ENCODE measurements around the gene TDRD1.
"Not testable (repeated sequence)": the region's sequence is repeated elsewhere in the genome, so short reads cannot be mapped to it uniquely, and the experiment has no call there.

Gene TDRD1, protein sequence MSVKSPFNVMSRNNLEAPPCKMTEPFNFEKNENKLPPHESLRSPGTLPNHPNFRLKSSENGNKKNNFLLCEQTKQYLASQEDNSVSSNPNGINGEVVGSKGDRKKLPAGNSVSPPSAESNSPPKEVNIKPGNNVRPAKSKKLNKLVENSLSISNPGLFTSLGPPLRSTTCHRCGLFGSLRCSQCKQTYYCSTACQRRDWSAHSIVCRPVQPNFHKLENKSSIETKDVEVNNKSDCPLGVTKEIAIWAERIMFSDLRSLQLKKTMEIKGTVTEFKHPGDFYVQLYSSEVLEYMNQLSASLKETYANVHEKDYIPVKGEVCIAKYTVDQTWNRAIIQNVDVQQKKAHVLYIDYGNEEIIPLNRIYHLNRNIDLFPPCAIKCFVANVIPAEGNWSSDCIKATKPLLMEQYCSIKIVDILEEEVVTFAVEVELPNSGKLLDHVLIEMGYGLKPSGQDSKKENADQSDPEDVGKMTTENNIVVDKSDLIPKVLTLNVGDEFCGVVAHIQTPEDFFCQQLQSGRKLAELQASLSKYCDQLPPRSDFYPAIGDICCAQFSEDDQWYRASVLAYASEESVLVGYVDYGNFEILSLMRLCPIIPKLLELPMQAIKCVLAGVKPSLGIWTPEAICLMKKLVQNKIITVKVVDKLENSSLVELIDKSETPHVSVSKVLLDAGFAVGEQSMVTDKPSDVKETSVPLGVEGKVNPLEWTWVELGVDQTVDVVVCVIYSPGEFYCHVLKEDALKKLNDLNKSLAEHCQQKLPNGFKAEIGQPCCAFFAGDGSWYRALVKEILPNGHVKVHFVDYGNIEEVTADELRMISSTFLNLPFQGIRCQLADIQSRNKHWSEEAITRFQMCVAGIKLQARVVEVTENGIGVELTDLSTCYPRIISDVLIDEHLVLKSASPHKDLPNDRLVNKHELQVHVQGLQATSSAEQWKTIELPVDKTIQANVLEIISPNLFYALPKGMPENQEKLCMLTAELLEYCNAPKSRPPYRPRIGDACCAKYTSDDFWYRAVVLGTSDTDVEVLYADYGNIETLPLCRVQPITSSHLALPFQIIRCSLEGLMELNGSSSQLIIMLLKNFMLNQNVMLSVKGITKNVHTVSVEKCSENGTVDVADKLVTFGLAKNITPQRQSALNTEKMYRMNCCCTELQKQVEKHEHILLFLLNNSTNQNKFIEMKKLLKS

DNA sequence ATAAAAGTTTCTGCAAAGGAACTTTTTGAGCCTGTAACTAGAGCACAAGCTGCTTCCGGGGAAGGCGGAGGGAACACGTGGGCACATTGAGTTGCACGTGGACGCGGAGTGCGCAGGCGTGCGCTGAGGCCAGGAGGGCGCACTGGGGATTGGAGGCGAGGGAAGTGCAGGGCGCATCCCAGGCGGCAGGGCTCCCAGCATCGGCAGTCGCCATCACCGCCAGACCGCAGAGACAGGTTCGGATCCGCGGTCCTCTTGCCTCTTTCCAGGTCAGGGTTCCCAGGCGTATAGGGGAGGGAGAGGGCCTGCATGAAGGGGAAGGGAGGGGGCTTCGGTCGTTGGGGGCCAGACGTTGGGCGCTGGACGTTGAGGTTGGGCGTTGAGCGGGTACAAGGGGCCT, at the start of gene TDRD1:
TSS of gene TDRD1 (plus strand) at position 206 of the 400 bp plus-strand sequence. CDS start 8,479 bp downstream, outside the sequence.
- DNase-seq, result no peak

DNA sequence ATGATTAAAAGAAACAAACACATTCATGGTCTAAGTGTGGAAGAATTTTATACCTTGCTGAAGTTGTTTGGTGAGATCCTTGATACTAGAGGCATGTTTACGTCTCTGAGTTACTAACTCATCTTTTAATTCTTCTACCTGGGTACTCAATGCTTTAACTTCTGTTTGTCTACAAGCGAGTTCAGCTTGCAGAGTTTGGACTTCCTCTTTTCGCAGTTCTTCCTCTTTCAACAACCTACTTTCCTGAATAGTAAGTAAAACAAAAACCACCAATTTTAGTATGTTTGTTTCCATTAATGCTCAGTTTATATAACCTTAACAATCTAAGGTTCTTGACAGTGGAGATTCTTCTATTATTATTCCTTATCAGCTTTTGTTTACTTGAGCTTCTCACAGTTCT, 48.1 kb upstream of the TDRD1 start:
- DNase-seq, result no peak

DNA sequence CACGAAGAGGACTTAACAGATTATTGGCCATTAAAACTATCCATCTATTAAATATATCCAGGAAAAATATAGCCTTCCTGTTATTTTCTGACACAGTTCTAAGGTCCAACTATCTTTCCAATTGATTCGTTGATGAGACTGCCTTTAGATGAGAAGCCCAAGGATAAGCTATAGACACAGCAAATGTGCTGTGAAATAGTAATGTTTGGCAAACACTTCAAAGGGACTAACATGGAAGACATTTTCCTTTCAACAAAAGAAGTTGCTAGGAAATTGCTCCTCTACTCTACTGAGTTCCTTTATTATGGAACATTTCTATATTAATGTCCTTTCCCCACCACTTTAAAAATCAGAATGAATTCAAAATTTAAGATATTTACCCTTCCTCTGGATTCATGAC, 43.7 kb upstream of the TDRD1 start:
- no peak for DNase-seq

DNA sequence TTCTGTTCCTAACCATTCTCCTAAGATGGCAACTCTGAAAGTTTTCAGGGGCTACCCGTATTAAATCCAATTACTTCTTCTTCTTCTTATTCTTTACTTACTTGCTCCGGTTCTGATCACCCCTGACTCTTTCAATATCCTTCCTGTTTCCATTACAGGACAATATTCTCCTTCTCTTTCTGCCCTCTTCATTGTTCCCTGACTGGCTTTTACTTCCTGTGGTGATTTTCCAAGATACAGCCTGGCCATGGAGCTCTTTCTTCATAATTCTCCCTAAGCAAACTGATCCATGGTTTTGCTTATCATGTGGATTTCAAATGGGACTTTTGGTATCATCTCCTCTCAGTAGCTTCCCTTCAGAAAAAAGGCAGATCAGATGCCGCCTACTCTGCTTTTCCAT, 40.6 kb upstream of the TDRD1 start:
- DNase-seq, result no peak

DNA sequence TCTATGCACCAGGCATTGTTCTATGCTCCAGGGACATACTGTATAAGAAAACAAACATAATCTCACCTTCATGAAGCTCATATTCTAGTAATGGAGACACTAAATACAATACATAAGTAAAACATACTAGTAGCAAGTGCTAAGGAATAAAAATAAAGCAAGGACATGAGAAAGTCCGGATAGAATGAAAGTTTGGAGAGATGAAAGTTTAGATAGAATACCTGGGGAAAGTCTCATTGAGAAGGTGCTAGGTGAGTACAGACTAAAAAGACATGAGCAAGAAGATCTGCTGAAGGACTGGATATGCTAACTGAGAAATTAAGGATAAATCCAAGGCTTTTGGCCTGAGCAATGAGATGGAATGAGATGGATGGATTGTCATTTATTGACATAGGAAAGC, 39.1 kb upstream of the TDRD1 start:
- DNase-seq, result no peak

DNA sequence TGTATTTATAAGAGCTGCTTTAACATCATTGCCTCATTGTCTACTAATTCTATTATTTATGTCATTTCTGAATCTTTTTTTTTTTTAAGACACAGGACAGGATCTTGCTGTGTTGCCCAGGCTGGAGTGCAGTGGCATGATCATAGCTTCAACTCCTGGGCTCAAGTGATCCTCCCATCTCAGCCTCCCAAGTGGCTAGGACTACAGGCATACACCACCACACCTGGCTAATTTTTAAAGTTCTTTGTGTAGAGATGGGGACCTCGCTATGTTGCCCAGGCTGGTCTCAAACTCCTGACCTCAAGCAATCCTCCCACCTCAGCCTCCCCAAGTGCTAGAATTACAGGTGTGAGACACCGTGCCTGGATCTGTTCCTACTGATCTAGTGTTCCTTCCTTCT, 38.3 kb upstream of the TDRD1 start:
- DNase-seq, result not testable (repeated sequence)

DNA sequence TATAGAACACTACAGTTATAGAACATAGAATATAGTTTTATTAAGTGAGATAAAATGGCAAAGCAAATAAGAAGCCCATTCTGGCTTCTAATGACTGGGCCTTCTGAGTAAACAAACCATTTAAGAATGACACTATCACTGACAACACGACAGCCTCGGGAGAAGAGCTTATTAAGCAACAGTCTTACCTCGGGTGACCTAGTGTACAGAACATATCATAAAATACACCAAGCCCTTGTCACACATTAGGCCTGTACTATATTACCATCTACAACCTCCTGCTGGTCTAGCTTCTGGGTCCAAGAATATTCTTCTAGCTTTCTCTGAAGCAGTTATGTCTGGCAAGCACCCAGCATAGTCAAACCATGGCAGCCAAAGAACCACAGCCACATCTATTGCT, 37.1 kb upstream of the TDRD1 start:
- no peak for DNase-seq

DNA sequence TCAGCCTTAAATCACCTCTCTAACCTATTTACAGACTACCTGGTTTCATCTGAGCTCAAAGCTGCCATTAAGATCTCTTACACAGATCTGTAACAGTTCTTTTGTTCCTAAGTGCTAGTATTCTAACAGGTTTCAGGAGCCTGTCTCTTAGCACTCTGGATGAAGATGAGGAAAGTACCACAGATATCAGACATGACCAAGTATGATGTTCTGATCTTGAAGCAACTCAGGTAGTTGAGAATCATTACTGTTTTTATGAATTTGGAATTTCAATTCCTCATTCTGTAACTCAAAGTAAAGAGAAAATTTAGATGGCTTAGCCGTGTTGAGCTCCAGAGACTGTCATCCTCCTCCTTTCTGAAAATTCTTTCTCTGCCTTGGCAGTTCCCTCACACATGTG, 36.0 kb upstream of the TDRD1 start:
- no peak for DNase-seq

DNA sequence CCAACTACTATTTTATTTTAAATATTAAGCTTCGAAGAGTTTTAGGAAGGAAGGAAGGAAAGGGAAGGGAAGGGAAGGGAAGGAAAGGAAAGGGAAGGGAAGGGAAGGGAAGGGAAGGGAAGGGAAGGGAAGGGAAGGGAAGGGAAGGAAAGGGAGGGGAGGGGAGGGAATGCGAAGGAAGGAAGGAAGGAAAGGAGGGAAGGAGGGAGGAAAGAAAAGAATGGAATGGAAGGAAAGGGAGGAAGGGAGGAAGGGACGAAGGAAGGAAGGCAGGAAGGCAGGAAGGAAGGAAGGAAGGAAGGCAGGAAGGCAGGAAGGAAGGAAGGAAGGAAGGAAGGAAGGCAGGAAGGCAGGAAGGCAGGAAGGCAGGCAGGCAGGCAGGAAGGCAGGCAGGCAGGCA, 29.7 kb upstream of the TDRD1 start:
- not testable (repeated sequence) for DNase-seq

DNA sequence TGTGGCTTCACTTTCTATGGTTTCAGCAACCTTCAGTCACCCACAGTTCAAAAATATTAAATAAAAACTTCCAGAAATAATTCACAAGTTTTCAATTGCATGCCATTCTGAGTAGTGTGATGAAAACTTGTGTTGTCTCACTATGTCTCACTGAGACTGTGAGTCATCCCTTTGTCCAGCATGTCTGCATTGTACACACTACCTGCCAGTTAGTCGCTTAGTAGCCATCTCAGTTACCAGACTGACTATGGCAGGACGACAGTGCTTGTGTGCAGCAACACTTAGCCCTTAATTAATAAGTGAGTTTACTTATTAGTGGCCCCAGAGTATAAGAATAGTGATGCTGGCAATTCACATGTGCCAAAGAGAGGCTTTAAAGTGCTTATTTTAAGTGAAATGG, 27.7 kb upstream of the TDRD1 start:
- no peak for DNase-seq

DNA sequence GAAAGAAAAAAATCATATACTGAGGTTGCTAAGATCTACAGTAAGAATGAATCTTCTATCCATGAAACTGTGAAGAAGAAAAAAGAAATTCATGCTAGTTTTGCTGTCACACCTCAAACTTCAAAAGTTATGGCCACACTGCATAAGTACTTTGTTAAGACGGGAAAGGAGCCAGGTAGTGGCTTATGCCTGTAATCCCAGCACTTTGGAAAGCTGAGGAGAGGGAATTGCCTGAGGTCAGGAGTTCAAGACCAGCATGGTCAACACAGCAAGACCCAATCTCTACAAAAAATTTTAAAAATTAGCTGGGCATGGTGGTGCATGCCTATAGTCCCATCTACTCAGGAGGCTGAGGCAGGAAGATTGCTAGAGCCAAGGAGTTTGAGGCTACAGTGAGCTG, 27.3 kb upstream of the TDRD1 start:
- no peak for DNase-seq

DNA sequence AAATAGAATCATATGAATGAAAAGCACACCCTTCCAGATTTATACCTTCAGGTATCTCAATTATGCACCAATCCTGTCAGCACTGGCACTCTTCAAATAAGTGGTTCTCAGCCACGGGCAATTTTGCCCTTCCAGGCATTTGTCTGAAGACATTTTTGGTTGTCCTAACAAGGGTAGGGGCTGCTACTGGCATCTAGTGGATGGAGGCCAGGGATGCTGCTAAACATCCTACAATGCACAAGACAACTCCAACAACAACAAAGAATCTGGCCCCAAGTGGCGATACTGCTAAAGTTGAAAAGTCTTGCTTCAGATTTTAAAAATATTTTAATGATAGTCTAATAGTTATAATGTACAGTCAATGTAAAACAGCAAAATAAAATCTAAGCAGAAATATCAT, 21.2 kb upstream of the TDRD1 start:
- no peak for DNase-seq

DNA sequence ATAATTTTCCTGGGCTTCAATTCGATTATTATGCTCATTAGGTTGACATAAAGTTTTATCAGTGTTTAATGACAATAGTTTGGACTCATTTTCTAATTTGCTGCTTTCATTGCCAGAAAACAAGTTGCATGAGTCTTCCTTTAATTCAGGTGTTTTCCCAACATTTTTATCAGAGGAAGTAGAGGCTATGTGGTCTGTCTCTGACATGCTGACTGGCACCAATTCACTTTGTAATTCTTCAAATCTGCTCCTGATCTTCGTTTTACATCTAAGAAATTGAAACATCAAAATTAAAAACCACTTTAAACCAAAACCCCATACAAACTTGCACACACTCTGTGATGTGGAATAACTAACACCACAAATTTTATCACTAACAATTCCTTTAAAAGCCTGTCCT, 16.1 kb upstream of the TDRD1 start:
- DNase-seq, result no peak

DNA sequence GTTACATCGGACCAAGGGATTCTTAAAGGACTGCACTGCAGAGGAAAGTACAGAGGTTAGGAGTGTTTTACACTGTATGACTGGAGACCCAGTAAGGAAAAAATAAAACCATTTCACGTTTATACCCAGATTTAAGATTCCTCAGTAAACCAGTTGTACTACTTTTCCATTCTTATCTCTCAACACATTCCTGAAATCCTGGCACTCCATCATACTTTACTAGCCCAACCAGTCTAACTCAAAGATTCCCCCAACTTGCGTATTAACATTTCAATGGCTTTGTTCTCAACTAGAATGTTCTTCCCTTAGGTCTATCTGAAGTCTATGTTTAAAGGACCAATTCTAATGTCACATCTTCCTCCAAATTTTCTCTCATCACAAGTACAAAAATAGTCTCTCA, 13.1 kb upstream of the TDRD1 start:
- DNase-seq, result no peak

DNA sequence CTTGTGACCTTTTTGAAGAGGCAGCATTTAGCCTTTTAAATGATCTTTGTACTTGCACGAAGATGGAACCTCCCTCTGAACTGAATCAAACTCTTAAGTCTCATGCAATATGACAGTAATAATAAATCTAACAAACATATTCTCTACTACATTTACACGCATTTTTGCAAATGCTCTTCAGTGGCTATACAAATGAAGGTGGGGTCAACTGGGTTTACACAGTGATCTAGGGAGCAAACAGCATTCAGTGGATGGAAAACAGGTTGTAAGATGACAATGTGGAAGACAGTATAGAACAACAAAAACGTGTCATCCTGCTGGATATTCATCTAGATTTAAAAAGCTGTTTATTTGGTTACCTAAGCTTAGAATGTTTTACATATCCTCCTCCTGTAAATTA, 12.7 kb upstream of the TDRD1 start:
- no peak for DNase-seq

DNA sequence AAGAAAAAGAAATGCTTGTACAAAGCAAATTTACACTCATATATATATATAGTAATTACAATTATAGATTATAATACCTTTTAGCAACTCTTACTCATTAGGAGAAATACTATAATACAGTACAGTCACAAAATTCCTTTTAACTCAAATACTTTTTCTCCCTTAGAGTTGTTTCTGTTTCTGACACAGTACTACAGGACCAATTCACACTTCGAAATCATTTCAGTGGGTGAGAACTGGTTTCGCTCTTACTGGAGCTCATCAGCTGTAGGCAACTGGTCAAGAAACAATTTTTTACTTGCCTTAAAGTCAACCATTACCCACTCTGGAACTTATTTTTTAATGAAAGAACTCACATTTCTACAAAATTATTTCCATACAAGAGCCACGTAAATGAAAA, 11.2 kb upstream of the TDRD1 start:
- no peak for DNase-seq

DNA sequence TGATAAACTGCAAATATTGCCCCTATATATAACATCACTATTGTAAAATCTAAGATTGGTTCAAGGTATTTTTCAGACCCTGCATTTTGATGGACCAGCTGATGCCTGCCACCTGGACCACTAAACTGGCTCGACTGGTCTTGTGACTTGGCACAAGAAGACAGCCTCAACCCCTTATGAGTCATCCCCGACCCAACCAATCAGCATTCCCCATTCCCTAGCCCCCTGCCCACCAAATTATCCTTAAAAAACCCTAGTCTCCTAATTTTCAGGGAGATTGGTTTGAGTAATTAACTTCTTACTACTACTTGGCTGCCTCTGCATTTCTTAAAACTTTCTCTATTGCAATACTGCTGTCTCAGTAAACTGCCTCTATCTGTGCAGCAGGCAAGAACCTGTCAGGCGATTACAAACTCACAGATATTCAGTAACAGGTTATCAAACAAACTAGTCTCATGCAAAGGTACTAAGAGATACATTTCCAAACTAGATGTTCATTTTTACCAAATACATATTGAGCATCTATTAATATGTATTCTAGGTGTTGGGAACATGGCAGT, 10.6 kb upstream of the TDRD1 start:
- DNase-seq, result no peak

DNA sequence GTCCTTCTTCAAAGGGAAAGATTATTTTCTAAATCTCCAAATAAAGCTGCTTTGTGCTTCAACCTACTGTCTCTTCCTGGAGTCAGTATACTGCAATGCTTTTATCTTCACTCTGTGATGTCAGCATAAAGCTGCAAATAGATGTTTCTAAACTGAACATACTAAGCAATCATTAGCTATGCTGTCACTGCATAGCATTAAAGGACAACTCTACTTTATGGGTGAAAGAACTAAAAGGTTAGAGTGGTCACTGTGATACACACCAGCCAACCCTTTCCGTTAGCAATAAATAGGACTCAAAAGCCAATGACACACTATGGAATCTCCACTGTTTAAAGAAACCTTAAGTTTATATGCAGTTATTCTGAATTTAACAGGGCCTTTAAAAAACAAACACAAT, 6.9 kb upstream of the TDRD1 start:
- DNase-seq, result no peak

DNA sequence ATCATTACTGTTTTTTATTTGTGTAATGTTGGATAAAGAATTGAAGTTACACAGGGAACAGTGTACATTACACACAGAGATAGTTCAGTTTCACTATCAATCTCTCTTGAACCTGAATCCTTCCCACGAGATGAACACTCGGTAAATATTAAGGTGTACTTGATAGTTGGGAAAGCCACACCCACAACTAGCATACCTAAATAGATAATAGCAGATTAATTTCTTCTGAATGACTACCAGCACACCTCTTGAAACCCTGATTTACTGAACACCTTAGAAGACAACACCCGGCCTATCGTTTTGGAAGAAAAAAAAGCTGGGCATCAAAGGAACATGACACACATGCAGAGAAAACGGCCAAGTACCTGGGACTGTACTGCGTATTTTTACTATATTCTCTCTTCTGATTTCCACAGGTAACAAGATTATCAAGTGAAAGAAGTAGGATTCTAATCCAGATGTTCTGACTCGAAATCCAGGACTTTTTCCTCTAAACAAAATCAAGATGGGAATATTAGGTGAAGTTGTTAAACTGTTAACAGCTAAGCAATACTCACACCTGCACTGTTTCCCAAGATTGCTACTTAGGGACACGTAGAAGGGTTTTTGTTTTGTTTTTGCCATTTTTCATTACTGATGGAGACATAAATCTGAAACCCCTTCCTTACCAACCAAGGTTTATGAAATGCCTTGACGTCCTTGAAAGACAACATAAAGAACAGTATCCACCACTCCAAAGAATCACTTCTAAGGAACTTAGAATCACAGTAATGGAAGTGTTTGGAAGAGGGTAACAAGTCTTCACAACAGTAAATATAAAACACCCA, 6.2 kb upstream of the TDRD1 start:
- DNase-seq, result peak; percentile 18

DNA sequence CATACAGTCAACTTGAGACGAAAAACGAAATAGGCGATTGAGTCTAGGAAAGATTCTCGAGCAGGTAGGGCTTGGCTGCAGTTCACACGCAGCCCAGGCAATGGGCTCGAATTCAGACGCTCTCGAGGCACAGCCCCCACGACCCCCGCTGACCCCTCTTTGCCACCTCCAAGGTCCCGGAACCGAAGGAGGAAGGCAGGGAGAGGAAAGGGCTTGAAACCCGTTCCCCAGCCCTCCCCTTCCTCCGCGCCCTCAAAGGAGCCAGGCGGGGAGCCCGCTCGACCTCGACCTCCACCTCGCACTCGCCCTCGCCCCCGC, 5.6 kb upstream of the TDRD1 start:
- no peak for DNase-seq

DNA sequence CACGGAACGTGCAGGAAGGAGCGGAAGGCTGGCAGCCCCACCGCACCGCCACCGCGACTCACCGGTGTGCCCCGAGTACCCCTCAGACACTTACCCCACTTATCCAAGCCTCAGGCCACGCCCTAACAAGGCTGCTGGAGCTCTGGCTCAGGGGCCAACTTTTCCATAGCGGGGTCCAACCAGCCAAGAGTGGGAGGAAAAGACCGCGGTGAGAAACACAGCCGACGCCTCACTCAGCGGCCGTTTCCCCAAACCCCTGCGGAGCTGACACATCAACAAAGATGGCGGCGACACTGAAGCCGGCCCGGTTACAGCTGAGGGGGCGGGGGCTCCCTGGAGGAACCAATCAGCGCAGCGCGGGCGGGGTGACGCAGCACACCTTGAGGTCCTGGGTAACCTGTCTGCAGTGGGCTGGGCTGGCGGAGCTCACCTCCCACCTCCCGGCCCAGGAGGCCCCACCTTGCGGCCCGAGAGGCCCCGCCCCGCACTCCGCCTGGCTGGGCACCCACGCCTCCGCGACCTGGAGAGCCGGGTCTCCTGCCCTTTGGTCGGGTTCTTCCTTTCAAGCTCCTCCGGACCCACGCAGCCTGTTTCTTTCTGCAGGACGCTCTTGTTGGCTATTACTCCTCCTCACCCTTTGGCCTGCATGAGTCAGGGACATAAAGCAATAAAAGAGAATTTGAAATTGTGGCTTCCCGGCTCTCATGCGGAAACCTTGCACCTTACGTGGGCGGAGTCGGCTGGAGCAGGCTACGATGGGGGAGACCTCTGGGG, 5.0 kb upstream of the TDRD1 start, which contains the start of gene CCDC186:
TSS of gene CCDC186 (minus strand) at position 283 of the 774 bp plus-strand sequence. CDS start 10,935 bp downstream, outside the sequence.
- DNase-seq, result peak; percentile 97
